OCI-LY1 (cell line): Measurements from ENCODE around the gene KRTAP9-1.
"Not testable (repeated sequence)": the region's sequence is repeated elsewhere in the genome, so short reads cannot be mapped to it uniquely, and the experiment has no call there.

Source experiments
- H2AFZ ChIP-seq: fragments of 200-600 bp; sonication (generic), shearing (Covaris generic); 2 replicates; pipeline ENCODE4 v1.6.0; 2014; ENCODE audit warnings: antibody characterized with exemption, mild to moderate bottlenecking, low read length
- H3F3A ChIP-seq: fragments of 200-600 bp; sonication (generic), shearing (Covaris generic); 2 replicates; pipeline ENCODE4 v1.6.0; 2014; ENCODE audit warnings: mild to moderate bottlenecking, antibody characterized with exemption, low read length, moderate library complexity; ENCODE audit not compliant: insufficient read depth
- H3K27ac ChIP-seq: fragments of 200-600 bp; sonication (generic); 2 replicates; pipeline ENCODE4 v1.5.1; 2014; ENCODE audit warnings: low read length, mixed run types, mild to moderate bottlenecking, low read depth; ENCODE audit not compliant: poor library complexity, severe bottlenecking
- H3K27me3 ChIP-seq: fragments of 200-600 bp; sonication (generic); 2 replicates; pipeline ENCODE4 v1.6.0; 2014; ENCODE audit warnings: antibody characterized with exemption, mild to moderate bottlenecking, low read length, moderate library complexity; ENCODE audit not compliant: insufficient read depth
- H3K36me3 ChIP-seq: fragments of 200-600 bp; sonication (generic); 2 replicates; pipeline ENCODE4 v1.6.1; 2014; ENCODE audit warnings: mild to moderate bottlenecking, antibody characterized with exemption, low read length, moderate library complexity, mixed read lengths; ENCODE audit not compliant: insufficient read depth
- H3K4me1 ChIP-seq: fragments of 200-600 bp; sonication (generic); 2 replicates; pipeline ENCODE4 v1.5.1; 2014; ENCODE audit warnings: mild to moderate bottlenecking, low read length, moderate library complexity; ENCODE audit not compliant: insufficient read depth, severe bottlenecking
- H3K4me2 ChIP-seq: fragments of 200-600 bp; sonication (generic), shearing (Covaris generic); 2 replicates; pipeline ENCODE4 v1.6.1; 2014; ENCODE audit warnings: low read length
- H3K4me3 ChIP-seq: fragments of 200-600 bp; sonication (generic); 2 replicates; pipeline ENCODE4 v1.5.1; 2014; ENCODE audit warnings: low read length, low read depth, mild to moderate bottlenecking, mixed read lengths; ENCODE audit not compliant: poor library complexity, severe bottlenecking
- H3K79me2 ChIP-seq: fragments of 200-600 bp; shearing (Covaris generic); 2 replicates; pipeline ENCODE4 v1.6.1; 2016; ENCODE audit warnings: mixed run types, low read length, mixed read lengths; ENCODE audit not compliant: insufficient read depth
- H3K9ac ChIP-seq: fragments of 200-600 bp; sonication (generic), shearing (Covaris generic); 2 replicates; pipeline ENCODE4 v1.6.1; 2014; ENCODE audit warnings: mild to moderate bottlenecking, low read length, mixed read lengths
- H3K9me2 ChIP-seq: fragments of 200-600 bp; sonication (generic), shearing (Covaris generic); 2 replicates; pipeline ENCODE4 v1.6.1; 2014; ENCODE audit warnings: low read depth, mild to moderate bottlenecking, low read length, mixed read lengths
- H3K9me3 ChIP-seq: fragments of 200-600 bp; shearing (Covaris generic); 2 replicates; pipeline ENCODE4 v1.6.1; 2014; ENCODE audit warnings: low read length, mixed read lengths
- H4K20me1 ChIP-seq: fragments of 200-600 bp; sonication (generic), shearing (Covaris generic); 2 replicates; pipeline ENCODE4 v1.6.0; 2016; ENCODE audit warnings: mild to moderate bottlenecking, low read length; ENCODE audit not compliant: insufficient read depth
- CTCF ChIP-seq: fragments of 200-600 bp; sonication (generic), shearing (Covaris generic); IDR thresholded peaks from 2 replicates; pipeline ENCODE4 v1.5.1; 2017; ENCODE audit warnings: mild to moderate bottlenecking, antibody characterized with exemption, low read length, moderate library complexity, mixed read lengths
- EZH2 ChIP-seq: fragments of 200-600 bp; sonication (generic), shearing (Covaris generic); IDR thresholded peaks from 2 replicates; pipeline ENCODE4 v1.8.0; 2017; ENCODE audit warnings: borderline replicate concordance, mixed run types, mild to moderate bottlenecking, antibody characterized with exemption, low read length, moderate library complexity, mixed read lengths

The KRTAP9-1 gene

GRCh38 chr17:41153856-41154255 is 35.8 kb upstream of the KRTAP9-1 start:
- Histone ChIP-seq H3K27ac (no peak overlapping the region), H3K79me2 (no peaks in the 10 kb centered on the region), H3K9ac (no peak overlapping the region), H3K4me2 (no peak overlapping the region), H3K4me1 (no peaks in the 10 kb centered on the region), H3K9me2 (no peaks in the 10 kb centered on the region), H3K27me3 (no peaks in the 10 kb centered on the region), H2AFZ (no peak overlapping the region), H4K20me1 (no peaks in the 10 kb centered on the region), H3F3A (no peaks in the 10 kb centered on the region), H3K36me3 (no peaks in the 10 kb centered on the region), H3K4me3 (no peak overlapping the region), H3K9me3 (no peaks in the 10 kb centered on the region)
- no peak for TF ChIP-seq CTCF
- no peak for TF ChIP-seq EZH2

DNA sequence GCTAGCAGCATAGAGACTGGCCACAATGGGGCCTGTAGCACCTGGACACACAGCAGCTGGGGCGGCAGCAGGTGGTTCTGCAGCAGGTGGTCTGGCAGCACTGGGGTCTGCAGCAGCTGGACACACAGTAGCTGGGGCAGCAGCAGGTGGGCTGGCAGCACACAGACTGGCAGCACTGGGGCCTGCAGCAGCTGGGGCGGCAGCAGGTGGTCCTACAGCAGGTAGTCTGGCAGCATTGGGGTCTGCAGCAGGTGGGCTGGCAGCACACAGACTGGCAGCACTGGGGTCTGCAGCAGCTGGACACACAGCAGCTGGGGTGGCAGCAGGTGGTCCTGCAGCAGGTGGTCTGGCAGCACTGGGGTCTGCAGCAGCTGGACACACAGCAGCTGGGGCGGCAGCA is 29.5 kb upstream of the KRTAP9-1 start:
- not testable (repeated sequence) for H2AFZ ChIP-seq, H3K4me1 ChIP-seq, H3K9me3 ChIP-seq, H3F3A ChIP-seq, H3K27me3 ChIP-seq, H3K9me2 ChIP-seq, H3K4me3 ChIP-seq, H3K9ac ChIP-seq, H4K20me1 ChIP-seq, H3K79me2 ChIP-seq, H3K27ac ChIP-seq, H3K4me2 ChIP-seq, H3K36me3 ChIP-seq

DNA sequence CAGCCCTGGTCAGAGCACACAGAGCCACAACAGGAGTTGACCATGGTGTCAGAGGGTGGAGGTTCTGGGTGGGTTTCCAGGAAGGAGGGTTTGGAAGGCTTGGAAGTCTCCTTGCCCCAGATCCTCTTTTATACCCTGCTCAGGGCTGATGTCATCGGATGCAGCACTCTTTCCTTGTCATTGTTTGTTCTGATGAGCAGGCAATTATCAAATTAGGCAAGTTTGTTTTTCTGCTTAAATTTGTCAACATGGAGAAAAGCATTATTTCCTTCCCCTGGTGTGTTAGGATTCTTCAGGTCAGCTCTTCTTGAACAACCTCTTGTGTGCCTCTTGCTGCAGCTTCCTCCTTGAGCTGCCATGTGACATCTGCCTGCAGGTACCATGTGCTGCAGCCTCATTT is 29.0 kb upstream of the KRTAP9-1 start, which contains the start of gene KRTAP4-4:
Gene KRTAP4-4, minus strand, starts transcription at position 101 of the 400 bp plus-strand sequence. Its CDS starts 57 bp downstream, at position 44.
- H3K36me3 ChIP-seq, result no peaks in the 10 kb centered on the region
- H2AFZ ChIP-seq, result no peak within 1 kb of the TSS
- H4K20me1 ChIP-seq, result no peaks in the 10 kb centered on the region
- H3K27me3 ChIP-seq, result no peaks in the 10 kb centered on the region
- H3K9me2 ChIP-seq, result no peaks in the 10 kb centered on the region
- H3F3A ChIP-seq, result no peaks in the 10 kb centered on the region
- H3K4me3 ChIP-seq, result no peak within 1 kb of the TSS
- no peaks in the 10 kb centered on the region for H3K9me3 ChIP-seq
- TF ChIP-seq EZH2, result no peak
- TF ChIP-seq CTCF, result no peak
- H3K4me1 ChIP-seq, result no peaks in the 10 kb centered on the region
- no peak within 1 kb of the TSS for H3K4me2 ChIP-seq
- no peaks in the 10 kb centered on the region for H3K79me2 ChIP-seq
- no peak within 1 kb of the TSS for H3K9ac ChIP-seq
- H3K27ac ChIP-seq, result no peak within 1 kb of the TSS

- H3K27ac ChIP-seq, result no peak overlapping the region
- H3K9ac ChIP-seq, result no peak overlapping the region
- H3F3A ChIP-seq, result no peaks in the 10 kb centered on the region
- no peaks in the 10 kb centered on the region for H3K79me2 ChIP-seq
- H3K36me3 ChIP-seq, result no peaks in the 10 kb centered on the region
- H3K9me2 ChIP-seq, result no peaks in the 10 kb centered on the region
- no peaks in the 10 kb centered on the region for H3K27me3 ChIP-seq
- no peaks in the 10 kb centered on the region for H3K4me1 ChIP-seq
- H4K20me1 ChIP-seq, result no peaks in the 10 kb centered on the region
- TF ChIP-seq CTCF, result no peak
- H3K9me3 ChIP-seq, result no peaks in the 10 kb centered on the region
- H2AFZ ChIP-seq, result no peak overlapping the region
- H3K4me2 ChIP-seq, result no peak overlapping the region
- no peak overlapping the region for H3K4me3 ChIP-seq
Measured at GRCh38 chr17:41163828-41164227, 25.9 kb upstream of the KRTAP9-1 start.
